HepG2 (cell line): ENCODE results near the gene AJUBA. TPM values are rescaled to one million over a fixed set of nuclear protein-coding genes. Genes with fewer than 3 reads are reported as not detected.

ENCODE experiments used
- MAF1 ChIP-seq: sonication (generic); formaldehyde crosslinking; IDR thresholded peaks from 2 replicates; pipeline ENCODE4 v1.5.0; 2020; ENCODE audit warnings: missing genetic modification reagents, borderline replicate concordance
- MBNL3 ChIP-seq: fragments of 250-450 bp; sonication (Bioruptor Pico); conservative IDR thresholded peaks from 2 replicates; pipeline ENCODE4 v1.8.0; 2022; ENCODE audit warnings: mild to moderate bottlenecking, inconsistent platforms
- MTERF4 ChIP-seq: sonication (generic); formaldehyde crosslinking; IDR thresholded peaks from 2 replicates; pipeline ENCODE4 v1.8.0; 2023; ENCODE audit warnings: mild to moderate bottlenecking, missing genetic modification reagents
- NFAT5 ChIP-seq: sonication (generic); formaldehyde crosslinking; IDR thresholded peaks from 2 replicates; pipeline ENCODE4 v1.4.0; 2020; ENCODE audit warnings: missing genetic modification reagents
- ZBTB26 ChIP-seq: IDR thresholded peaks from 2 replicates; pipeline ENCODE4 v1.6.1; 2016; ENCODE audit warnings: missing compliant biosample characterization, missing genetic modification reagents, borderline replicate concordance
- ZNF318 ChIP-seq: sonication (generic); formaldehyde crosslinking; IDR thresholded peaks from 2 replicates; pipeline ENCODE4 v1.4.0; 2020; ENCODE audit warnings: mild to moderate bottlenecking, missing genetic modification reagents
- ZNF547 ChIP-seq: sonication (generic); formaldehyde crosslinking; IDR thresholded peaks from 2 replicates; pipeline ENCODE4 v1.5.1; 2020; ENCODE audit warnings: mild to moderate bottlenecking, missing genetic modification reagents
- ZNF746 ChIP-seq: sonication (generic); formaldehyde crosslinking; IDR thresholded peaks from 2 replicates; pipeline ENCODE4 v1.8.0; 2022; ENCODE audit warnings: mild to moderate bottlenecking, missing genetic modification reagents
- ZSCAN12 ChIP-seq: sonication (generic); formaldehyde crosslinking; IDR thresholded peaks from 2 replicates; pipeline ENCODE4 v1.9.0; 2021; ENCODE audit warnings: mild to moderate bottlenecking, missing genetic modification reagents
- ZSCAN9 ChIP-seq: IDR thresholded peaks from 2 replicates; pipeline ENCODE4 v1.6.1; 2016; ENCODE audit warnings: borderline replicate concordance
- polyA plus RNA-seq, 8 experiments: library from polyadenylated mRNA; depleted of rRNA in 3 of 8; stranded (reverse) in 7 of 8; unstranded in 1 of 8; fragments of >200 nt; fragmentation: Illumina TruSeq in 4 of 8; extraction: Trizol in 4 of 8; gene quantifications; 2 replicates each; pipeline versions ENCODE4 v1.2.1 to v1.2.3, GENCODE V29; 2011 to 2016; ENCODE audit warnings: low read depth in 4 of 8, missing spikeins in 1 of 8, mixed read lengths in 1 of 8; ENCODE audit not compliant: insufficient read depth in 1 of 8
- total RNA-seq, 5 experiments: library from RNA; depleted of rRNA; stranded (reverse); fragments of >200 nt; fragmentation: Illumina TruSeq; extraction: Trizol; gene quantifications; 2 replicates each; pipeline ENCODE4 v1.2.3, GENCODE V29; 2016; ENCODE audit warnings: low read depth in 1 of 5

The AJUBA gene
- total and polyA plus RNA-seq, 2 of the 13 experiments (the other 11 are each of a cell fraction or from before 2014, with no cell fraction given): 157 to 241 TPM

- peak; percentile 98 for TF ChIP-seq ZNF318 (CRISPR knock-in tag)
- TF ChIP-seq MTERF4: peak; percentile 98
- TF ChIP-seq ZNF547 (CRISPR knock-in tag): peak; percentile 98
- TF ChIP-seq ZSCAN9: peak; percentile 86
- TF ChIP-seq ZBTB26 (CRISPR knock-in tag): peak; percentile 94
- TF ChIP-seq NFAT5 (CRISPR knock-in tag): 0 out of 2 replicates have a peak, but pooled peaks have one; percentile 59
- no peak for TF ChIP-seq MBNL3
- peak; percentile 97 for TF ChIP-seq ZSCAN12 (CRISPR knock-in tag)
- TF ChIP-seq MAF1 (CRISPR knock-in tag): peak; percentile 100
- peak; percentile 88; the same call in 1 of the 2 replicates for TF ChIP-seq ZNF746 (CRISPR knock-in tag)
Observed at GRCh38 chr14:22929104-22929960, 53.0 kb downstream of the AJUBA start, which contains the start of gene PRMT5 (continued).
